Ishikawa (cell line): ENCODE data around the gene FGF14.

Source experiments
- CEBPB ChIP-seq: IDR thresholded peaks from 2 replicates; pipeline ENCODE4 v1.6.1; 2012
- CREB1 ChIP-seq: IDR thresholded peaks from 2 replicates; pipeline ENCODE4 v1.6.1; 2012; ENCODE audit warnings: low read depth
- EGR1 ChIP-seq: IDR thresholded peaks from 2 replicates; pipeline ENCODE4 v1.6.1; 2012
- EP300 ChIP-seq: IDR thresholded peaks from 2 replicates; pipeline ENCODE4 v1.6.1; 2012; ENCODE audit warnings: borderline replicate concordance
- FOXM1 ChIP-seq: IDR thresholded peaks from 2 replicates; pipeline ENCODE4 v1.6.1; 2012; ENCODE audit warnings: low read depth, borderline replicate concordance
- MAX ChIP-seq: IDR thresholded peaks from 2 replicates; pipeline ENCODE4 v1.6.1; 2012
- NFIC ChIP-seq: IDR thresholded peaks from 2 replicates; pipeline ENCODE4 v1.6.1; 2012
- RAD21 ChIP-seq: IDR thresholded peaks from 2 replicates; pipeline ENCODE4 v1.6.1; 2012; ENCODE audit warnings: low read depth
- REST ChIP-seq: IDR thresholded peaks from 2 replicates; pipeline ENCODE4 v1.6.1; 2012; ENCODE audit warnings: low read depth, mild to moderate bottlenecking
- TAF1 ChIP-seq: IDR thresholded peaks from 2 replicates; pipeline ENCODE4 v1.6.1; 2012; ENCODE audit warnings: low read depth, mild to moderate bottlenecking
- TEAD4 ChIP-seq: IDR thresholded peaks from 2 replicates; pipeline ENCODE4 v1.6.1; 2012
- YY1 ChIP-seq: IDR thresholded peaks from 2 replicates; pipeline ENCODE4 v1.6.1; 2012; ENCODE audit warnings: low read depth
- ZBTB7A ChIP-seq: IDR thresholded peaks from 2 replicates; pipeline ENCODE4 v1.6.1; 2012; ENCODE audit warnings: low read depth
- TF ChIP-seq, protein P1 (sequence below): IDR thresholded peaks from 2 replicates; pipeline ENCODE4 v1.6.1; 2012

- TF ChIP-seq YY1 = no peak
- TF ChIP-seq EP300 = no peak
- TF ChIP-seq, protein P1, sequence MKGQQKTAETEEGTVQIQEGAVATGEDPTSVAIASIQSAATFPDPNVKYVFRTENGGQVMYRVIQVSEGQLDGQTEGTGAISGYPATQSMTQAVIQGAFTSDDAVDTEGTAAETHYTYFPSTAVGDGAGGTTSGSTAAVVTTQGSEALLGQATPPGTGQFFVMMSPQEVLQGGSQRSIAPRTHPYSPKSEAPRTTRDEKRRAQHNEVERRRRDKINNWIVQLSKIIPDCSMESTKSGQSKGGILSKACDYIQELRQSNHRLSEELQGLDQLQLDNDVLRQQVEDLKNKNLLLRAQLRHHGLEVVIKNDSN = no peak
- TF ChIP-seq MAX = no peak
- no peak for TF ChIP-seq CREB1
- TF ChIP-seq REST = no peak
- no peak for TF ChIP-seq ZBTB7A
- no peak for TF ChIP-seq NFIC
- no peak for TF ChIP-seq CEBPB
- no peak for TF ChIP-seq RAD21
- TF ChIP-seq TAF1 = no peak
- TF ChIP-seq TEAD4 = no peak
- TF ChIP-seq EGR1 = no peak
- TF ChIP-seq FOXM1 = no peak
Observed at GRCh38 chr13:101837288-101837687, 564.6 kb downstream of the FGF14 start.
